Measurements from ENCODE around the gene TP53I11. TPM values are rescaled to one million over a fixed set of nuclear protein-coding genes. Genes with fewer than 3 reads are reported as not detected.

The TP53I11 gene
- total RNA-seq, 1 donor from 2014 or later: 5.7 TPM

- Mint-ChIP-seq H3K4me1 (ENCODE audit: low read depth) (no peaks in the 10 kb centered on the region), H3K4me3 (no peak overlapping the region), H3K27ac (no peak overlapping the region), H3K27me3 (ENCODE audit: insufficient read depth) (peaks cover 4% of the 10 kb centered on the region), H3K9me3 (no peaks in the 10 kb centered on the region), H3K36me3 (ENCODE audit: low read depth) (no peaks in the 10 kb centered on the region)
- no peak for DNase-seq (ENCODE audit: low spot score)
- intact Hi-C loops (cut with micrococcal nuclease): no loop called here
Observed at GRCh38 chr11:44987506-44987905, 36.8 kb upstream of the TP53I11 start.

GRCh38 chr11:44986315-44986714, 35.6 kb upstream of the TP53I11 start:
- no peak for DNase-seq (ENCODE audit: low spot score)
- H3K4me1 Mint-ChIP-seq (ENCODE audit: low read depth): no peaks in the 10 kb centered on the region

GRCh38 chr11:44985721-44986120, 35.0 kb upstream of the TP53I11 start:
- no peak overlapping the region for H3K4me3 Mint-ChIP-seq
- H3K9me3 Mint-ChIP-seq: no peaks in the 10 kb centered on the region
- intact Hi-C loops (cut with micrococcal nuclease): no loop called here

More at GRCh38 chr11:44986315-44986714, 35.6 kb upstream of the TP53I11 start:
- Mint-ChIP-seq H3K9me3 (no peaks in the 10 kb centered on the region), H3K4me3 (no peak overlapping the region), H3K27ac (no peak overlapping the region), H3K36me3 (ENCODE audit: low read depth) (no peaks in the 10 kb centered on the region), H3K27me3 (ENCODE audit: insufficient read depth) (peaks cover 4% of the 10 kb centered on the region)
- intact Hi-C loops (cut with micrococcal nuclease): no loop called here

GRCh38 chr11:44983786-44984185, 33.1 kb upstream of the TP53I11 start:
- DNase-seq (ENCODE audit: low spot score): no peak
- no peaks in the 10 kb centered on the region for H3K27me3 Mint-ChIP-seq (ENCODE audit: insufficient read depth)
- no peak overlapping the region for H3K27ac Mint-ChIP-seq
- intact Hi-C loops (cut with micrococcal nuclease): no loop called here
- no peak overlapping the region for H3K4me3 Mint-ChIP-seq
- H3K4me1 Mint-ChIP-seq (ENCODE audit: low read depth): no peaks in the 10 kb centered on the region
- H3K9me3 Mint-ChIP-seq: no peaks in the 10 kb centered on the region
- no peaks in the 10 kb centered on the region for H3K36me3 Mint-ChIP-seq (ENCODE audit: low read depth)

More at GRCh38 chr11:44985721-44986120, 35.0 kb upstream of the TP53I11 start:
- Mint-ChIP-seq H3K4me1 (ENCODE audit: low read depth) (no peaks in the 10 kb centered on the region), H3K27ac (no peak overlapping the region), H3K27me3 (ENCODE audit: insufficient read depth) (peaks cover 3% of the 10 kb centered on the region), H3K36me3 (ENCODE audit: low read depth) (no peaks in the 10 kb centered on the region)
- DNase-seq (ENCODE audit: low spot score): no peak

- intact Hi-C loops (cut with micrococcal nuclease): no loop called here
- Mint-ChIP-seq H3K9me3 (no peaks in the 10 kb centered on the region), H3K27ac (no peak overlapping the region), H3K36me3 (ENCODE audit: low read depth) (no peaks in the 10 kb centered on the region), H3K27me3 (ENCODE audit: insufficient read depth) (no peaks in the 10 kb centered on the region), H3K4me1 (ENCODE audit: low read depth) (peaks cover 2% of the 10 kb centered on the region), H3K4me3 (no peak overlapping the region)
- no peak for DNase-seq (ENCODE audit: low spot score)
Observed at GRCh38 chr11:44982496-44983062, 31.9 kb upstream of the TP53I11 start.

GRCh38 chr11:44980533-44981427, 30.1 kb upstream of the TP53I11 start:
- intact Hi-C loops (cut with micrococcal nuclease): no loop called here
- H3K36me3 Mint-ChIP-seq (ENCODE audit: low read depth): no peaks in the 10 kb centered on the region
- no peak overlapping the region for H3K27ac Mint-ChIP-seq
- no peaks in the 10 kb centered on the region for H3K27me3 Mint-ChIP-seq (ENCODE audit: insufficient read depth)
- peaks cover 4% of the 10 kb centered on the region for H3K4me1 Mint-ChIP-seq (ENCODE audit: low read depth)
- no peaks in the 10 kb centered on the region for H3K9me3 Mint-ChIP-seq
- no peak overlapping the region for H3K4me3 Mint-ChIP-seq
- no peak for DNase-seq (ENCODE audit: low spot score)

- intact Hi-C loops (cut with micrococcal nuclease): no loop called here
- Mint-ChIP-seq H3K27ac (no peak overlapping the region), H3K27me3 (ENCODE audit: insufficient read depth) (peaks cover 2% of the 10 kb centered on the region), H3K4me3 (no peak overlapping the region), H3K4me1 (ENCODE audit: low read depth) (peaks cover 4% of the 10 kb centered on the region), H3K9me3 (no peaks in the 10 kb centered on the region), H3K36me3 (ENCODE audit: low read depth) (no peaks in the 10 kb centered on the region)
- no peak for DNase-seq (ENCODE audit: low spot score)
Observed at GRCh38 chr11:44979543-44980399, 29.1 kb upstream of the TP53I11 start.

GRCh38 chr11:44978961-44979331, 28.3 kb upstream of the TP53I11 start:
- Mint-ChIP-seq H3K4me3 (no peak overlapping the region), H3K9me3 (no peaks in the 10 kb centered on the region), H3K36me3 (ENCODE audit: low read depth) (no peaks in the 10 kb centered on the region), H3K27ac (no peak overlapping the region), H3K27me3 (ENCODE audit: insufficient read depth) (peaks cover 2% of the 10 kb centered on the region), H3K4me1 (ENCODE audit: low read depth) (peaks cover 4% of the 10 kb centered on the region)
- intact Hi-C loops (cut with micrococcal nuclease): no loop called here
- DNase-seq (ENCODE audit: low spot score): no peak

- H3K9me3 Mint-ChIP-seq: no peaks in the 10 kb centered on the region
- peaks cover 2% of the 10 kb centered on the region for H3K27me3 Mint-ChIP-seq (ENCODE audit: insufficient read depth)
- DNase-seq (ENCODE audit: low spot score): no peak
- intact Hi-C loops (cut with micrococcal nuclease): no loop called here
- H3K27ac Mint-ChIP-seq: no peak overlapping the region
- H3K36me3 Mint-ChIP-seq (ENCODE audit: low read depth): no peaks in the 10 kb centered on the region
- H3K4me1 Mint-ChIP-seq (ENCODE audit: low read depth): peaks cover 4% of the 10 kb centered on the region
- H3K4me3 Mint-ChIP-seq: no peak overlapping the region
Observed at GRCh38 chr11:44978274-44978960, 27.7 kb upstream of the TP53I11 start.

GRCh38 chr11:44977493-44977984, 26.9 kb upstream of the TP53I11 start:
- Mint-ChIP-seq H3K4me1 (ENCODE audit: low read depth) (peaks cover 4% of the 10 kb centered on the region), H3K27ac (no peak overlapping the region), H3K9me3 (no peaks in the 10 kb centered on the region), H3K36me3 (ENCODE audit: low read depth) (no peaks in the 10 kb centered on the region), H3K27me3 (ENCODE audit: insufficient read depth) (peaks cover 2% of the 10 kb centered on the region), H3K4me3 (no peak overlapping the region)
- intact Hi-C loops (cut with micrococcal nuclease): no loop called here
- no peak for DNase-seq (ENCODE audit: low spot score)

GRCh38 chr11:44976576-44976975, 25.9 kb upstream of the TP53I11 start:
- no peak overlapping the region for H3K27ac Mint-ChIP-seq
- H3K27me3 Mint-ChIP-seq (ENCODE audit: insufficient read depth): peaks cover 2% of the 10 kb centered on the region
- H3K4me1 Mint-ChIP-seq (ENCODE audit: low read depth): peaks cover 4% of the 10 kb centered on the region
- H3K9me3 Mint-ChIP-seq: no peaks in the 10 kb centered on the region
- intact Hi-C loops (cut with micrococcal nuclease): no loop called here
- no peak for DNase-seq (ENCODE audit: low spot score)
- no peak overlapping the region for H3K4me3 Mint-ChIP-seq
- H3K36me3 Mint-ChIP-seq (ENCODE audit: low read depth): no peaks in the 10 kb centered on the region

- Mint-ChIP-seq H3K27ac (no peak overlapping the region), H3K4me1 (ENCODE audit: low read depth) (peaks cover 4% of the 10 kb centered on the region), H3K4me3 (no peak overlapping the region), H3K9me3 (no peaks in the 10 kb centered on the region), H3K27me3 (ENCODE audit: insufficient read depth) (peaks cover 2% of the 10 kb centered on the region), H3K36me3 (ENCODE audit: low read depth) (no peaks in the 10 kb centered on the region)
- intact Hi-C loops (cut with micrococcal nuclease): no loop called here
- no peak for DNase-seq (ENCODE audit: low spot score)
Observed at GRCh38 chr11:44974402-44975000, 23.8 kb upstream of the TP53I11 start.

Measured in activated T-helper 1 cell treated with anti-CD3 and anti-CD28 coated beads, Interleukin-12 subunit alpha, Interleukin-12 subunit beta, Interleukin-2, Interleukin-4 antibody, amounts not matched to agents 30 ng/mL and 10 ng/mL and 1 ng/mL, durations not matched to agents 14 hours and 24 hours and 36 hours (primary cell).